Stimulated activated CD4-positive, alpha-beta T cell treated with anti-CD3 and anti-CD28 coated beads, Interleukin-4, amount 100 ng/mL, for 1 hour (primary cell): ENCODE data around the gene UBE2J2.

Experiments used
- DNase-seq: peaks from one replicate; pipeline ENCODE4 v3.0.0-alpha.2; 2020

Gene UBE2J2

GRCh38 chr1:1280782-1281481 lies 7.3 kb upstream of the UBE2J2 start:
- no peak for DNase-seq

- DNase-seq = no peak
Observed at GRCh38 chr1:1279028-1279427, 5.4 kb upstream of the UBE2J2 start.

- DNase-seq = no peak
Observed at GRCh38 chr1:1278620-1279019, 5.0 kb upstream of the UBE2J2 start.

GRCh38 chr1:1275836-1276235 lies 2.2 kb upstream of the UBE2J2 start:
- DNase-seq = no peak

- no peak for DNase-seq
Observed at GRCh38 chr1:1274931-1275431, 1.3 kb upstream of the UBE2J2 start.

- DNase-seq = no peak
Observed at GRCh38 chr1:1274299-1274930, 761 bp upstream of the UBE2J2 start.

GRCh38 chr1:1273209-1273511 lies 494 bp downstream of the UBE2J2 start:
- no peak for DNase-seq

GRCh38 chr1:1272341-1273208 lies 1.1 kb downstream of the UBE2J2 start:
- DNase-seq = no peak

GRCh38 chr1:1270813-1271212 lies 2.8 kb downstream of the UBE2J2 start:
- no peak for DNase-seq

- no peak for DNase-seq
Observed at GRCh38 chr1:1268284-1268682, 5.4 kb downstream of the UBE2J2 start.

GRCh38 chr1:1267488-1268283 lies 6.0 kb downstream of the UBE2J2 start:
- DNase-seq = no peak

- no peak for DNase-seq
Observed at GRCh38 chr1:1264868-1265272, 8.8 kb downstream of the UBE2J2 start.

GRCh38 chr1:1264026-1264425 lies 9.6 kb downstream of the UBE2J2 start:
- no peak for DNase-seq

- no peak for DNase-seq
Observed at GRCh38 chr1:1262758-1263157, 10.9 kb downstream of the UBE2J2 start.

GRCh38 chr1:1262071-1262470 lies 11.6 kb downstream of the UBE2J2 start:
- no peak for DNase-seq

GRCh38 chr1:1260843-1261560 lies 12.7 kb downstream of the UBE2J2 start:
- DNase-seq = no peak

- no peak for DNase-seq
Observed at GRCh38 chr1:1259951-1260600, 13.6 kb downstream of the UBE2J2 start.

- no peak for DNase-seq
Observed at GRCh38 chr1:1259540-1259939, 14.1 kb downstream of the UBE2J2 start.

GRCh38 chr1:1259119-1259488 lies 14.6 kb downstream of the UBE2J2 start:
- no peak for DNase-seq

- DNase-seq = no peak
Observed at GRCh38 chr1:1256956-1257871, 16.4 kb downstream of the UBE2J2 start.

- no peak for DNase-seq
Observed at GRCh38 chr1:1255611-1256010, 18.0 kb downstream of the UBE2J2 start.
